ENCODE data around the gene MRC1. TPM values are rescaled to one million over a fixed set of nuclear protein-coding genes. Genes with fewer than 3 reads are reported as not detected.

Gene MRC1
- total RNA-seq (ENCODE audit: low replicate concordance) = 0.74 and 0.80 TPM in 2 replicates
- long read RNA-seq, partial matches to known transcripts = 1 of 18 reads
- long read RNA-seq, other reads (novel, unspliced or antisense) = 17 of 18 reads

DNA sequence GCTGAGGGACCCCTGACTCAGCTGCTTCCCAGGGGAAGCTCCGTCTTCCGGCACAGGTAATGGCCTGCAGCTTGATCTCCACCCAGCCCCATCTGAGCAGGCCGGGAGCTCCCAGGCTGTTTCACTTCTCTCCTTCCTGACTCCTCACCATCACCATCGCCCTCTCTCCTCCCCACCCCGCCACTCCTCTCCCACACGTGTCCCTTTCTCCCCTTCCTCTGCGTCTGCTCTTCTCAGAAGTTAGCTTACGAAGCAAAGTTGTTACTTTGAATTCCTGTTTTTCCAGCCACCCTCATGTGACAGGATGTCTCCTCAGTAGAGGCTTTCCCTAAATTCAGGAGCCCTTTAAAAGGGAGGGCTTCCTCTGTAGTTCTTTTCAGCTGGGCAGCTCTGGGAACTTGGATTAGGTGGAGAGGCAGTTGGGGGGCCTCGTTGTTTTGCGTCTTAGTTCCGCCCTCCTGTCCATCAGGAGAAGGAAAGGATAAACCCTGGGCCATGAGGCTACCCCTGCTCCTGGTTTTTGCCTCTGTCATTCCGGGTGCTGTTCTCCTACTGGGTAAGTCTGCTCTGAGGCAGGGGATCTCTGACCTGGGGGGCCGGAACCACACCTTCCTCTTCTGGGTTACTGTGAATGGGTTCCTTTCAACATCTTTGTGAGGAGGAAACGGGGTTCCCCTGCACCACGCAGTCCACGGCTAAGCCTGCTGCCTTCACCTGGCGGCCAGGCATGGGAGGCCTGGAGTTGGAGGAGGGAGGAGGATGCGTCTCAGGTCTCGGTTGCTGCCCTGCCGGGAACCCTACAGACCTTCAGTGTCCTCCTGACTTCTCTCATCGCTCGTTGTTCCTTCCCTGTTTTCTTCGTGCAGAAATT is at the start of gene MRC1:
TSS of gene MRC1 (plus strand) at position 378 of the 871 bp plus-strand sequence. CDS start at position 496, 118 bp downstream.
- no peak for DNase-seq (ENCODE audit: extremely low spot score, unreplicated experiment)
- Mint-ChIP-seq H3K27ac (no peak within 1 kb of the TSS), H3K4me3 (no peak within 1 kb of the TSS), H3K4me1 (ENCODE audit: unreplicated experiment) (peaks cover 4% of the 10 kb centered on the region), H3K36me3 (no peaks in the 10 kb centered on the region), H3K9me3 (no peaks in the 10 kb centered on the region), H3K27me3 (peaks cover 3% of the 10 kb centered on the region)
- TF ChIP-seq, protein P1, sequence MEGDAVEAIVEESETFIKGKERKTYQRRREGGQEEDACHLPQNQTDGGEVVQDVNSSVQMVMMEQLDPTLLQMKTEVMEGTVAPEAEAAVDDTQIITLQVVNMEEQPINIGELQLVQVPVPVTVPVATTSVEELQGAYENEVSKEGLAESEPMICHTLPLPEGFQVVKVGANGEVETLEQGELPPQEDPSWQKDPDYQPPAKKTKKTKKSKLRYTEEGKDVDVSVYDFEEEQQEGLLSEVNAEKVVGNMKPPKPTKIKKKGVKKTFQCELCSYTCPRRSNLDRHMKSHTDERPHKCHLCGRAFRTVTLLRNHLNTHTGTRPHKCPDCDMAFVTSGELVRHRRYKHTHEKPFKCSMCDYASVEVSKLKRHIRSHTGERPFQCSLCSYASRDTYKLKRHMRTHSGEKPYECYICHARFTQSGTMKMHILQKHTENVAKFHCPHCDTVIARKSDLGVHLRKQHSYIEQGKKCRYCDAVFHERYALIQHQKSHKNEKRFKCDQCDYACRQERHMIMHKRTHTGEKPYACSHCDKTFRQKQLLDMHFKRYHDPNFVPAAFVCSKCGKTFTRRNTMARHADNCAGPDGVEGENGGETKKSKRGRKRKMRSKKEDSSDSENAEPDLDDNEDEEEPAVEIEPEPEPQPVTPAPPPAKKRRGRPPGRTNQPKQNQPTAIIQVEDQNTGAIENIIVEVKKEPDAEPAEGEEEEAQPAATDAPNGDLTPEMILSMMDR (conservative IDR thresholded peaks at IDR 0.05) = no peak

DNA sequence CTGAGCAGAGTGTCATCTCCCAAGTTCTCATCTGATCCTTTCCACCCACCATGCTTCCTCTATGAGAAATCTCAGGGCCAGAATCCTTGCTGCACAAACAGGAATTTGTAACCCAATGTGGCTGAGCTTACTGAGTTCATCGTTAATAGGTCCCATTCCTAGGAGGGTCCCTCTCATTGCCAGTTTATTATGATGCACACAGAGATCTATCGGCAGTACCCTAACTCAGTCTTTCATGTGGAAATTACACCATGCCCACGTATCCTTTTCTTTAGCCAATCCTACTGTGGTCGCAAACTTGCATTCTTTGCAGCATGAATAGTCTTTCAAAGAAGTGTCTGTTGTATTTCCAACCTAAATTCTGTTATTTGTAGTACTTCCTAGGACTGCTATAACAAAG is 45.0 kb upstream of the MRC1 start:
- no peaks in the 10 kb centered on the region for H3K36me3 Mint-ChIP-seq
- no peak overlapping the region for H3K4me3 Mint-ChIP-seq
- no peak for DNase-seq (ENCODE audit: extremely low spot score, unreplicated experiment)
- TF ChIP-seq, protein P1 (conservative IDR thresholded peaks at IDR 0.05) = no peak
- H3K9me3 Mint-ChIP-seq = peaks cover 14% of the 10 kb centered on the region
- H3K4me1 Mint-ChIP-seq (ENCODE audit: unreplicated experiment) = no peaks in the 10 kb centered on the region
- peaks cover 21% of the 10 kb centered on the region for H3K27me3 Mint-ChIP-seq
- no peak overlapping the region for H3K27ac Mint-ChIP-seq

DNA sequence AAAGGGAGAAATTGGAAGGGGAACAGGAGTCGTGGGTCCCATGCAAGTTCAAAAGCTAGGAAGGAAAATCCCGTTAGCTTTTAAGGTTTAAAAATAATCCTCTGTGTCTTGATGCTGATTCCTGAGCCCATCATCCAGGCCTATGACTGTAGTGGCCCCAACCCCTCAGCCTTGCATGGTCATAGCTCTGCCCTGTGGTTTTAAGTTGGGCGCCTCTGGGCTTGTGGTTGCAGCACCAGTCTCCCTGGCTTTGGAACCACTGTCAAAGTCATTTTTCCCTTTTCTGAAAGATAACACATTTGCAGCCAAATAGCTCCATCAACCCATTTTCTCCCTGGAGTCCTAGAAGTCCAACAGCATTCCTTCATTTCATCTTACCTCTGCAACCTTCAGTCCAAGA is 43.5 kb upstream of the MRC1 start:
- TF ChIP-seq, protein P1 (conservative IDR thresholded peaks at IDR 0.05) = no peak
- no peaks in the 10 kb centered on the region for H3K4me1 Mint-ChIP-seq (ENCODE audit: unreplicated experiment)
- peaks cover 21% of the 10 kb centered on the region for H3K27me3 Mint-ChIP-seq
- H3K4me3 Mint-ChIP-seq = no peak overlapping the region
- H3K9me3 Mint-ChIP-seq = peaks cover 7% of the 10 kb centered on the region
- no peak overlapping the region for H3K27ac Mint-ChIP-seq
- no peak for DNase-seq (ENCODE audit: extremely low spot score, unreplicated experiment)
- H3K36me3 Mint-ChIP-seq = no peaks in the 10 kb centered on the region

DNA sequence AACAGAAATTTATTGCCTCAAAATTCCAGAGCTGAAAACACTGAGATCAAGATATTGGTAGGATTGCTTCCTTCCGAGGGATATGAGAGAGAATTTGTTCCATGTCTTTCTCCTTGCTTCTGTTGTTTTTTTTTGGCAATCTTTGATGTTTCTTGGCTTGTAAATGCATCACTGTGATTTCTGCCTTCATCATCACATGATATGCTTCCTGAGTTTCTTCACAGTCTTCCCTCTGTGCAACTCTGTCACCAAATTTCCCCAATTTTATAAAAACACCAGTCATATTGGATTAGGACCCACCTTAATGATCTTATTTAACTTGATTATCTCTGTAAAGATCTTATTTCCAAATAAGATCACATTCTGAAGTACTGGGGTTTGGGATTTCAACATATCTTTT is 42.4 kb upstream of the MRC1 start:
- Mint-ChIP-seq H3K27me3 (peaks cover 21% of the 10 kb centered on the region), H3K9me3 (peaks cover 6% of the 10 kb centered on the region), H3K27ac (no peak overlapping the region), H3K4me3 (no peak overlapping the region), H3K4me1 (ENCODE audit: unreplicated experiment) (no peaks in the 10 kb centered on the region), H3K36me3 (no peaks in the 10 kb centered on the region)
- TF ChIP-seq, protein P1 (conservative IDR thresholded peaks at IDR 0.05) = no peak
- no peak for DNase-seq (ENCODE audit: extremely low spot score, unreplicated experiment)

DNA sequence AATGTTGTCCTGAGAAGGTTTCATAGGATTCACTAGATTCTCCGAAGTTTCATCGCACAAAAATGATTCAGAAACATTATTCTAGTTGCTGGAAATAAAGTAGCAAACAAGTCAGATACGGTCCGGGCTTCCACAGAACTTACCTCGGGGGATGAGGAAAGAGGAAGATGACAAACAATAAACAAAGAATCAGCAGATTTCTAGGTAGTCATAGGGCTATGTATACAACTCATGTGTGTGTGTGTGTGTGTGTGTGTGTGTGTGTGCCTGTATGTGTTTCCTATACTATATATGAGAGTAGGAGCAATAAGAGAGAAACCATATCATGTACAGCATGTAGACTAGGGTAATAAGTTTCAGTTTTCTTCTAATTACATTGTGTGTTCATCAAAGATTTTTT is 40.7 kb upstream of the MRC1 start:
- Mint-ChIP-seq H3K4me1 (ENCODE audit: unreplicated experiment) (no peaks in the 10 kb centered on the region), H3K27ac (no peak overlapping the region), H3K27me3 (peaks cover 18% of the 10 kb centered on the region), H3K4me3 (no peak overlapping the region), H3K36me3 (no peaks in the 10 kb centered on the region), H3K9me3 (peaks cover 6% of the 10 kb centered on the region)
- TF ChIP-seq, protein P1 (conservative IDR thresholded peaks at IDR 0.05) = no peak
- no peak for DNase-seq (ENCODE audit: extremely low spot score, unreplicated experiment)

Measured in type B pancreatic cell (in vitro differentiated cells).